ENCODE measurements around the gene OCLN.
"Not testable (repeated sequence)": the region's sequence is repeated elsewhere in the genome, so short reads cannot be mapped to it uniquely, and the experiment has no call there.

Gene OCLN

GRCh38 chr5:69491027-69491426 is 1.6 kb upstream of the OCLN start:
- no peak for DNase-seq (ENCODE audit: extremely low read depth in 1 of 2, low read depth in 1 of 2)

- DNase-seq (ENCODE audit: extremely low read depth in 1 of 2, low read depth in 1 of 2), result no peak
Observed at GRCh38 chr5:69491838-69492390, 676 bp upstream of the OCLN start.

- DNase-seq (ENCODE audit: extremely low read depth in 1 of 2, low read depth in 1 of 2), result no peak
Observed at GRCh38 chr5:69492923-69493395, 369 bp downstream of the OCLN start.

GRCh38 chr5:69493396-69494133 is 975 bp downstream of the OCLN start:
- no peak for DNase-seq (ENCODE audit: extremely low read depth in 1 of 2, low read depth in 1 of 2)

- DNase-seq (ENCODE audit: extremely low read depth in 1 of 2, low read depth in 1 of 2), result no peak
Observed at GRCh38 chr5:69494452-69494851, 1.9 kb downstream of the OCLN start.

- DNase-seq (ENCODE audit: extremely low read depth in 1 of 2, low read depth in 1 of 2), result no peak
Observed at GRCh38 chr5:69497006-69497520, 4.5 kb downstream of the OCLN start.

- no peak for DNase-seq (ENCODE audit: extremely low read depth in 1 of 2, low read depth in 1 of 2)
Observed at GRCh38 chr5:69498384-69498783, 5.8 kb downstream of the OCLN start.

- DNase-seq (ENCODE audit: extremely low read depth in 1 of 2, low read depth in 1 of 2), result no peak
Observed at GRCh38 chr5:69502367-69502766, 9.8 kb downstream of the OCLN start.

- no peak for DNase-seq (ENCODE audit: extremely low read depth in 1 of 2, low read depth in 1 of 2)
Observed at GRCh38 chr5:69502767-69503488, 10.3 kb downstream of the OCLN start.

GRCh38 chr5:69504036-69504435 is 11.4 kb downstream of the OCLN start:
- DNase-seq (ENCODE audit: extremely low read depth in 1 of 2, low read depth in 1 of 2), result no peak

- DNase-seq (ENCODE audit: extremely low read depth in 1 of 2, low read depth in 1 of 2), result no peak
Observed at GRCh38 chr5:69505306-69505705, 12.7 kb downstream of the OCLN start.

GRCh38 chr5:69509212-69509611 is 16.6 kb downstream of the OCLN start:
- DNase-seq (ENCODE audit: extremely low read depth in 1 of 2, low read depth in 1 of 2), result no peak

- DNase-seq (ENCODE audit: extremely low read depth in 1 of 2, low read depth in 1 of 2), result no peak
Observed at GRCh38 chr5:69510694-69511093, 18.1 kb downstream of the OCLN start.

- DNase-seq (ENCODE audit: extremely low read depth in 1 of 2, low read depth in 1 of 2), result no peak
Observed at GRCh38 chr5:69512740-69513260, 20.2 kb downstream of the OCLN start.

GRCh38 chr5:69515570-69515969 is 23.0 kb downstream of the OCLN start:
- DNase-seq (ENCODE audit: extremely low read depth in 1 of 2, low read depth in 1 of 2), result not testable (repeated sequence)

GRCh38 chr5:69516769-69517168 is 24.2 kb downstream of the OCLN start:
- DNase-seq (ENCODE audit: extremely low read depth in 1 of 2, low read depth in 1 of 2), result no peak

GRCh38 chr5:69517763-69518212 is 25.2 kb downstream of the OCLN start:
- DNase-seq (ENCODE audit: extremely low read depth in 1 of 2, low read depth in 1 of 2), result no peak

- DNase-seq (ENCODE audit: extremely low read depth in 1 of 2, low read depth in 1 of 2), result no peak
Observed at GRCh38 chr5:69519285-69519684, 26.7 kb downstream of the OCLN start.

GRCh38 chr5:69522035-69522434 is 29.4 kb downstream of the OCLN start:
- DNase-seq (ENCODE audit: extremely low read depth in 1 of 2, low read depth in 1 of 2), result no peak

GRCh38 chr5:69525490-69525889 is 32.9 kb downstream of the OCLN start:
- no peak for DNase-seq (ENCODE audit: extremely low read depth in 1 of 2, low read depth in 1 of 2)

- no peak for DNase-seq (ENCODE audit: extremely low read depth in 1 of 2, low read depth in 1 of 2)
Observed at GRCh38 chr5:69526660-69527059, 34.1 kb downstream of the OCLN start.
